ENCODE data around the gene PRR27. TPM values are rescaled to one million over a fixed set of nuclear protein-coding genes. Genes with fewer than 3 reads are reported as not detected.

PRR27 gene
- total RNA-seq, 2 experiments from 2014 or later: not detected

DNA sequence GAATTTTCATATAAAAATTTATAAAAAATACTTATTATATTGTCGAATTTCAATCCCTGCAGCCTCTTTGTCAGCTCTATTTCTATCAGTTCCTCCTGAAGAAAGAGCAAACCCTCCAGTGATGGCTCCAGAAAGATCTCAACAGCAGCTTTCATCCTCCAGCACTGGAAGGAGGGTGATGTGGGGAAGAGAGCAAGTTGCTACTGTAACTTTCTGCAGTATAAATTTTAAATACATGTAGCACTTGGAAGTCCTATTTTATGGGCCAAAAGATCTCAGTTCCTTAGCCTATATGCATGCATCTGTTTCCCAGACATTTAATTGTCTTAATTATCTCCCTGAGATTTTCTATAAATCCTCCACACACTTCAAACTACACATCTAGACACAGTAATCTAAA, 27.8 kb downstream of the PRR27 start:
- Mint-ChIP-seq H3K36me3 (ENCODE audit: low read depth) (no peaks in the 10 kb centered on the region), H3K27me3 (ENCODE audit: low read depth) (no peaks in the 10 kb centered on the region), H3K9me3 (ENCODE audit: insufficient read depth) (no peaks in the 10 kb centered on the region), H3K4me3 (no peak overlapping the region), H3K27ac (no peak overlapping the region), H3K4me1 (ENCODE audit: low read depth) (no peaks in the 10 kb centered on the region)
- DNase-seq (no peak), ATAC-seq (no peak)
- ChIA-PET POLR2A (no interaction called here), CTCF (interaction anchor here (0.7 to 1.3 kb wide), 3 partner anchors 17 to 395 kb away, joined by 3 read pairs; no protein-coding TSS in a partner anchor)

- Mint-ChIP-seq H3K27me3 (ENCODE audit: low read depth) (no peaks in the 10 kb centered on the region), H3K36me3 (ENCODE audit: low read depth) (no peaks in the 10 kb centered on the region), H3K4me3 (no peak overlapping the region), H3K27ac (no peak overlapping the region), H3K9me3 (ENCODE audit: insufficient read depth) (no peaks in the 10 kb centered on the region), H3K4me1 (ENCODE audit: low read depth) (no peaks in the 10 kb centered on the region)
- CTCF ChIA-PET: interaction anchor here (0.7 to 1.3 kb wide), 7 partner anchors 10 to 493 kb away, joined by 3 to 7 read pairs (median 3); no protein-coding TSS in a partner anchor
- POLR2A ChIA-PET: no interaction called here
- ATAC-seq (no peak), DNase-seq (no peak)
These were observed 28.6 kb downstream of the PRR27 start for GRCh38 chr4:70182517-70183167.

DNA sequence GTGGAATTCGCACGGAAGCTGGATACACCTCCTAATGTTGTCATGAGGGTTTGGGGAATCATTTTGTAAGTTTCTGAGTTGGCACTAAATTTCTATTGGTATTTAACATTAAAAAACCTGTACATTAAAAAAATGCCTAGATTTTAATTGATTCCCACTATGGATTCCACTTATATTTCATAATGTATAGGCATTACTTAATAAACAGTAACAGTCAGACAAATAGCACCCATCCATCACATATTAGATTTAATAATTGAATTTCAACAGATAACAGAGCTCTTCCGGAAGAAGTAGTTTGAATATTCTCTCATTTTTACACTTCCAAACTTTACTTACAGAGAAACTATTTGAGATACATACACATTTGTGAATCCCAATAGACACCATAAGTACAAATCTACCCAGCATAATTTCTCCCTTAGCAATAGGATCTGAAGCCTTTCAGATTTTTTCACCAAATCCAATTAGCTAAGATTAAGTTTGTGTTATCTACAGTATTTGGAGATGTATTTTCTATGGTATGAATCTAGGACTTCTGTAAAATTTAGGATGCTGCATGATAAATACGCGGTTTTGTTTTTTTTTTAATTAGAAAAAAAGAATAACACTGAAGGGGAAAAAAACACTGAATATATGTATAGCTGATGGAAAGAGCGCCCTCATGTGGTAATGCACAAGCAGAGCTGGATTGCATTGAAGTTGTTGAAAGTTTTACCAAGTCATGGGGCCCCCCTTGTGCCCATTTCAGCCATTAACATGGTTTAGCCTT, 29.3 kb downstream of the PRR27 start:
- ChIA-PET CTCF (interaction anchor here (0.7 to 1.3 kb wide), 7 partner anchors 9 to 495 kb away, joined by 3 to 7 read pairs (median 3); no protein-coding TSS in a partner anchor), POLR2A (no interaction called here)
- Mint-ChIP-seq H3K27ac (no peak overlapping the region), H3K4me1 (ENCODE audit: low read depth) (no peaks in the 10 kb centered on the region), H3K9me3 (ENCODE audit: insufficient read depth) (no peaks in the 10 kb centered on the region), H3K27me3 (ENCODE audit: low read depth) (no peaks in the 10 kb centered on the region), H3K36me3 (ENCODE audit: low read depth) (no peaks in the 10 kb centered on the region), H3K4me3 (no peak overlapping the region)
- DNase-seq: peak; percentile 26
- peak; percentile 51 for ATAC-seq

GRCh38 chr4:70183940-70184246, 29.9 kb downstream of the PRR27 start:
- Mint-ChIP-seq H3K4me3 (no peak overlapping the region), H3K4me1 (ENCODE audit: low read depth) (no peaks in the 10 kb centered on the region), H3K36me3 (ENCODE audit: low read depth) (no peaks in the 10 kb centered on the region), H3K9me3 (ENCODE audit: insufficient read depth) (no peaks in the 10 kb centered on the region), H3K27me3 (ENCODE audit: low read depth) (no peaks in the 10 kb centered on the region), H3K27ac (no peak overlapping the region)
- DNase-seq (no peak), ATAC-seq (no peak)
- POLR2A ChIA-PET: no interaction called here
- CTCF ChIA-PET: interaction anchor here (0.7 to 1.3 kb wide), 4 partner anchors 9 to 496 kb away, joined by 3 to 7 read pairs (median 4); no protein-coding TSS in a partner anchor

DNA sequence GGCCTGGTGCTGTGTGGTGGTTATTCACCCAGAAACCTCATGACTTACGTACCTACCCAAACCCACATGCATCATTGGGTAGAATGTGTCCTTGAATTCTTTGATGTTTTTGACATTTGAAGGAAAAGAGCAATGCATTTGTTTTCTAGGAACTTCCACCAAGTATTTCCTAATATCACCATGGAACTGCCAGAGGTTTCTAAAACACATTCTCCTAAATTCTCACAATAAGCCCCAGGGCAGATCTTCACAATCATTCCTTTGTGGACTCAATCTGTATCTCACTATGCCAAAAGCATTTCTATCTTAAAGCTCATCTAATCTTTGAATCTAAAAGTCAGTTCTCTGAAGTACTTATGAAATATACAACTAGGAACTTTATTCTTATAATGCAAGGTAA, 33.2 kb downstream of the PRR27 start:
- no peaks in the 10 kb centered on the region for H3K27me3 Mint-ChIP-seq (ENCODE audit: low read depth)
- POLR2A ChIA-PET: no interaction called here
- CTCF ChIA-PET: no interaction called here

GRCh38 chr4:70190579-70190978, 36.5 kb downstream of the PRR27 start:
- H3K36me3 Mint-ChIP-seq (ENCODE audit: low read depth): no peaks in the 10 kb centered on the region
- no peak overlapping the region for H3K27ac Mint-ChIP-seq
- H3K9me3 Mint-ChIP-seq (ENCODE audit: insufficient read depth): no peaks in the 10 kb centered on the region
- H3K27me3 Mint-ChIP-seq (ENCODE audit: low read depth): no peaks in the 10 kb centered on the region
- no peak for ATAC-seq
- no peak for DNase-seq
- H3K4me3 Mint-ChIP-seq: no peak overlapping the region
- ChIA-PET POLR2A (no interaction called here), CTCF (interaction anchor here (0.6 kb wide), 1 partner anchor 1815 kb away, joined by 4 read pairs; no protein-coding TSS in a partner anchor)
- no peaks in the 10 kb centered on the region for H3K4me1 Mint-ChIP-seq (ENCODE audit: low read depth)

More for the DNA sequence above, 33.2 kb downstream of the PRR27 start:
- H3K4me1 Mint-ChIP-seq (ENCODE audit: low read depth): no peaks in the 10 kb centered on the region
- H3K36me3 Mint-ChIP-seq (ENCODE audit: low read depth): no peaks in the 10 kb centered on the region
- no peaks in the 10 kb centered on the region for H3K9me3 Mint-ChIP-seq (ENCODE audit: insufficient read depth)
- ATAC-seq (no peak), DNase-seq (no peak)
- no peak overlapping the region for H3K27ac Mint-ChIP-seq
- no peak overlapping the region for H3K4me3 Mint-ChIP-seq

- Mint-ChIP-seq H3K9me3 (ENCODE audit: insufficient read depth) (no peaks in the 10 kb centered on the region), H3K27ac (no peak overlapping the region), H3K4me3 (no peak overlapping the region), H3K4me1 (ENCODE audit: low read depth) (no peaks in the 10 kb centered on the region), H3K36me3 (ENCODE audit: low read depth) (no peaks in the 10 kb centered on the region), H3K27me3 (ENCODE audit: low read depth) (no peaks in the 10 kb centered on the region)
- DNase-seq (no peak), ATAC-seq (no peak)
- CTCF ChIA-PET: no interaction called here
- POLR2A ChIA-PET: interaction anchor here (0.5 kb wide), 1 partner anchor 74 kb away, joined by 3 read pairs; no protein-coding TSS in a partner anchor
These were observed 37.6 kb downstream of the PRR27 start for GRCh38 chr4:70191647-70192046.

DNA sequence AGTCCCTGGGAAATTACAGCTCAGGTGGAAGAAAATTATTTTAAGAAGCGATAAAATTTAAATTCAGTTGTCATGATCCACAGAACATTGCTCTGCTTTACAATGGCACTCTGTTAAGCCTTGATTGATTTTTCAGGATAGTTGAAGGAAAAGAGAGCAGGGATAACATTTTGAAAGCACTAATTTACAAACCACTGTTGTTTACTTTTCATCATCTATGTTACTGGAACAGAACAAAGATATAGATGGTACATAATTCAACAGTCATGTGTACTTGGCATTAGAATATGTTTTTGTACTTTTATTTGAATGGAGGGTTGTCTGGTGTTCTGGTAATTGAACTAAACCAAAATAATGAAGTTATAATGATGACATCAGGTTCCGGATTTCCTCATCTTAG, 38.9 kb downstream of the PRR27 start:
- CTCF ChIA-PET: interaction anchor here (0.7 kb wide), 1 partner anchor 9 kb away, joined by 4 read pairs; no protein-coding TSS in a partner anchor

DNA sequence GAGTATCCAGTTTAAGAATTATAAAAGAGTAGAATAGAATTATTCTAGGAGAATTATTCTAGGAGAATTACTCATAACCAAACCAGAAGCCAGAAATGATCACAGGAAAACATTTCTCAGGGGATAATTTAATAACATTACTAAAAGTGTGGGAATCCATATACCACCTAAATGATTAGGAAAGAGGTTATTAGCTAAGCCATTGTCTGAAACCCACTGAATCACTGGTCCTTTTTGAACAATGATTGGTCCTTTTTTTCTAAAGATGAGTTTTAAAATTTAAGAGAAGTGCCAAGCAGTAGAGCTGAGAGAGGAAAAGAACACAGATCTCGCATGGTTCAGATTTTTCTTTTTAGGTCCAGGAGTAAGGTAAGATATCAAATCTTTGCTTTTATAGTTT, 41.4 kb downstream of the PRR27 start, which contains the start of gene ODAM:
TSS of gene ODAM (plus strand) at position 301 of the 400 bp plus-strand sequence. CDS start 819 bp downstream, outside the sequence.
- no peaks in the 10 kb centered on the region for H3K4me1 Mint-ChIP-seq (ENCODE audit: low read depth)
- no peak within 1 kb of the TSS for H3K4me3 Mint-ChIP-seq
- H3K9me3 Mint-ChIP-seq (ENCODE audit: insufficient read depth): no peaks in the 10 kb centered on the region
- POLR2A ChIA-PET: no interaction called here
- H3K27ac Mint-ChIP-seq: no peak within 1 kb of the TSS
- CTCF ChIA-PET: no interaction called here
- no peaks in the 10 kb centered on the region for H3K36me3 Mint-ChIP-seq (ENCODE audit: low read depth)
- no peaks in the 10 kb centered on the region for H3K27me3 Mint-ChIP-seq (ENCODE audit: low read depth)
- DNase-seq (no peak), ATAC-seq (no peak)

More for the DNA sequence above, 38.9 kb downstream of the PRR27 start:
- ATAC-seq (no peak), DNase-seq (no peak)
- Mint-ChIP-seq H3K27me3 (ENCODE audit: low read depth) (no peaks in the 10 kb centered on the region), H3K4me3 (no peak overlapping the region), H3K36me3 (ENCODE audit: low read depth) (no peaks in the 10 kb centered on the region), H3K9me3 (ENCODE audit: insufficient read depth) (no peaks in the 10 kb centered on the region), H3K4me1 (ENCODE audit: low read depth) (no peaks in the 10 kb centered on the region), H3K27ac (no peak overlapping the region)
- POLR2A ChIA-PET: no interaction called here

DNA sequence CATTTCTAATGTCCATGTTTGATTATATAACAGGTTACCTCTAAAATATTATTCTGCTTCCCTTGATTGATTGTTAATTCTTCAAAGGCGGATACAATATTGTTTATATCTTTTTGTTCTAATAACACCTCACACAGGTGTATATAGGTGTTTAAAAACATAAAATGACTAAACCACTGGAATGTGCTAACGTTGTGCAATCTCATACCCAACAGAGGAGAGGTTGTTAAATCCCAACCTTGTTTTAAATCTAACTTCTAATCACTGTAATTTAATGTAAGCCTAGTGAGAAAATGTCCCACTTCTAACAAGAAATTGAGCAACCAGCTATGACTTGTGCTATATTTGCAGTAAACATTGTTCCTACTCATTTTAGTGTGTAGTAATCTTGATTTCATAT, 42.8 kb downstream of the PRR27 start:
- Mint-ChIP-seq H3K36me3 (ENCODE audit: low read depth) (no peaks in the 10 kb centered on the region), H3K9me3 (ENCODE audit: insufficient read depth) (no peaks in the 10 kb centered on the region), H3K4me3 (no peak overlapping the region), H3K27ac (no peak overlapping the region), H3K27me3 (ENCODE audit: low read depth) (no peaks in the 10 kb centered on the region), H3K4me1 (ENCODE audit: low read depth) (no peaks in the 10 kb centered on the region)
- DNase-seq (no peak), ATAC-seq (no peak)
- POLR2A ChIA-PET: no interaction called here
- CTCF ChIA-PET: no interaction called here

DNA sequence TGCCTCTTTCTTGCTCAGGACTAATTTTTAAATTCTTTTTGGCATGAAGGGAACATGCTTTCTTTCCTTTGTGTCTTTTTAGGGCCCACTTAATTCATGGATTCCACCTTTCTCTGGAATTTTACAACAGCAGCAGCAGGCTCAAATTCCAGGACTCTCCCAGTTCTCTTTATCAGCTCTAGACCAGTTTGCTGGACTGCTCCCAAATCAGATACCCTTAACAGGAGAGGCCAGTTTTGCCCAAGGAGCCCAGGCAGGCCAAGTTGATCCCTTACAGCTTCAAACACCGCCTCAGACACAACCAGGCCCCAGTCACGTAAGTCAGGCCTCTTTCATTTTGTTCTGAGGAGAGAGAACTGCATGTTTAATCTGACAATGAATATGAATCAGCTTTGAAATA, 43.8 kb downstream of the PRR27 start:
- no peak for ATAC-seq
- Mint-ChIP-seq H3K4me3 (no peak overlapping the region), H3K27ac (no peak overlapping the region), H3K36me3 (ENCODE audit: low read depth) (no peaks in the 10 kb centered on the region), H3K27me3 (ENCODE audit: low read depth) (no peaks in the 10 kb centered on the region), H3K9me3 (ENCODE audit: insufficient read depth) (no peaks in the 10 kb centered on the region), H3K4me1 (ENCODE audit: low read depth) (no peaks in the 10 kb centered on the region)
- ChIA-PET POLR2A (no interaction called here), CTCF (interaction anchor here (1.3 kb wide), 1 partner anchor 16 kb away, joined by 3 read pairs; no protein-coding TSS in a partner anchor)
- no peak for DNase-seq

GRCh38 chr4:70203601-70204000, 49.6 kb downstream of the PRR27 start:
- Mint-ChIP-seq H3K36me3 (ENCODE audit: low read depth) (no peaks in the 10 kb centered on the region), H3K27ac (no peak overlapping the region), H3K4me3 (no peak overlapping the region), H3K27me3 (ENCODE audit: low read depth) (no peaks in the 10 kb centered on the region), H3K4me1 (ENCODE audit: low read depth) (no peaks in the 10 kb centered on the region), H3K9me3 (ENCODE audit: insufficient read depth) (no peaks in the 10 kb centered on the region)
- ChIA-PET POLR2A (no interaction called here), CTCF (no interaction called here)
- ATAC-seq (no peak), DNase-seq (no peak)
